ENCODE results near the gene ZBTB16.

Gene ZBTB16

GRCh38 chr11:114250180-114250579 is 190.7 kb downstream of the ZBTB16 start:
- H3K27me3 ChIP-seq (replicated peaks; ENCODE audit: insufficient read depth, low read length), result no peaks in the 10 kb centered on the region
- no peak overlapping the region for H3K9ac ChIP-seq (ENCODE audit: low read length)
- DNase-seq, result no peak
- H3K79me2 ChIP-seq (ENCODE audit: low read length), result no peaks in the 10 kb centered on the region
- no peak overlapping the region for H3K27ac ChIP-seq (ENCODE audit: low read length)
- no peak overlapping the region for H2AFZ ChIP-seq (ENCODE audit: low read length)
- no peaks in the 10 kb centered on the region for H3F3A ChIP-seq (ENCODE audit: insufficient read depth, low read length)
- no peak overlapping the region for H3K4me3 ChIP-seq (ENCODE audit: low read length)
- no peaks in the 10 kb centered on the region for H3K9me3 ChIP-seq (replicated peaks; ENCODE audit: insufficient read depth, low read length)
- H3K36me3 ChIP-seq (replicated peaks; ENCODE audit: insufficient read depth, low read length), result no peaks in the 10 kb centered on the region
- H3K4me1 ChIP-seq (ENCODE audit: low read length), result no peaks in the 10 kb centered on the region
- no peaks in the 10 kb centered on the region for H4K20me1 ChIP-seq (ENCODE audit: insufficient read depth, low read length)
- no peak overlapping the region for H3K4me2 ChIP-seq (ENCODE audit: low read depth, low read length)
- TF ChIP-seq, protein P1, sequence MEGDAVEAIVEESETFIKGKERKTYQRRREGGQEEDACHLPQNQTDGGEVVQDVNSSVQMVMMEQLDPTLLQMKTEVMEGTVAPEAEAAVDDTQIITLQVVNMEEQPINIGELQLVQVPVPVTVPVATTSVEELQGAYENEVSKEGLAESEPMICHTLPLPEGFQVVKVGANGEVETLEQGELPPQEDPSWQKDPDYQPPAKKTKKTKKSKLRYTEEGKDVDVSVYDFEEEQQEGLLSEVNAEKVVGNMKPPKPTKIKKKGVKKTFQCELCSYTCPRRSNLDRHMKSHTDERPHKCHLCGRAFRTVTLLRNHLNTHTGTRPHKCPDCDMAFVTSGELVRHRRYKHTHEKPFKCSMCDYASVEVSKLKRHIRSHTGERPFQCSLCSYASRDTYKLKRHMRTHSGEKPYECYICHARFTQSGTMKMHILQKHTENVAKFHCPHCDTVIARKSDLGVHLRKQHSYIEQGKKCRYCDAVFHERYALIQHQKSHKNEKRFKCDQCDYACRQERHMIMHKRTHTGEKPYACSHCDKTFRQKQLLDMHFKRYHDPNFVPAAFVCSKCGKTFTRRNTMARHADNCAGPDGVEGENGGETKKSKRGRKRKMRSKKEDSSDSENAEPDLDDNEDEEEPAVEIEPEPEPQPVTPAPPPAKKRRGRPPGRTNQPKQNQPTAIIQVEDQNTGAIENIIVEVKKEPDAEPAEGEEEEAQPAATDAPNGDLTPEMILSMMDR (IDR thresholded peaks at IDR 0.05; ENCODE audit: low read length), result no peak
- TF ChIP-seq EZH2phosphoT487 (IDR thresholded peaks at IDR 0.05; ENCODE audit: low read length) (no peak), EZH2 (optimal IDR thresholded peaks at IDR 0.05; ENCODE audit: low read depth, low read length) (no peak)
- no peaks in the 10 kb centered on the region for H3K9me2 ChIP-seq (replicated peaks; ENCODE audit: insufficient read depth, low read length)

GRCh38 chr11:114250993-114251814 is 191.7 kb downstream of the ZBTB16 start:
- Histone ChIP-seq H3K4me3 (ENCODE audit: low read length) (no peak overlapping the region), H4K20me1 (ENCODE audit: insufficient read depth, low read length) (no peaks in the 10 kb centered on the region), H3F3A (ENCODE audit: insufficient read depth, low read length) (no peaks in the 10 kb centered on the region), H3K36me3 (replicated peaks; ENCODE audit: insufficient read depth, low read length) (no peaks in the 10 kb centered on the region), H2AFZ (ENCODE audit: low read length) (no peak overlapping the region), H3K27ac (ENCODE audit: low read length) (no peak overlapping the region), H3K79me2 (ENCODE audit: low read length) (no peaks in the 10 kb centered on the region), H3K9me2 (replicated peaks; ENCODE audit: insufficient read depth, low read length) (no peaks in the 10 kb centered on the region), H3K4me2 (ENCODE audit: low read depth, low read length) (no peak overlapping the region), H3K4me1 (ENCODE audit: low read length) (no peaks in the 10 kb centered on the region), H3K27me3 (replicated peaks; ENCODE audit: insufficient read depth, low read length) (no peaks in the 10 kb centered on the region), H3K9me3 (replicated peaks; ENCODE audit: insufficient read depth, low read length) (no peaks in the 10 kb centered on the region), H3K9ac (ENCODE audit: low read length) (no peak overlapping the region)
- DNase-seq, result no peak
- TF ChIP-seq, protein P1 (IDR thresholded peaks at IDR 0.05; ENCODE audit: low read length), result no peak
- TF ChIP-seq EZH2phosphoT487 (IDR thresholded peaks at IDR 0.05; ENCODE audit: low read length), result no peak
- no peak for TF ChIP-seq EZH2 (optimal IDR thresholded peaks at IDR 0.05; ENCODE audit: low read depth, low read length)

DNA sequence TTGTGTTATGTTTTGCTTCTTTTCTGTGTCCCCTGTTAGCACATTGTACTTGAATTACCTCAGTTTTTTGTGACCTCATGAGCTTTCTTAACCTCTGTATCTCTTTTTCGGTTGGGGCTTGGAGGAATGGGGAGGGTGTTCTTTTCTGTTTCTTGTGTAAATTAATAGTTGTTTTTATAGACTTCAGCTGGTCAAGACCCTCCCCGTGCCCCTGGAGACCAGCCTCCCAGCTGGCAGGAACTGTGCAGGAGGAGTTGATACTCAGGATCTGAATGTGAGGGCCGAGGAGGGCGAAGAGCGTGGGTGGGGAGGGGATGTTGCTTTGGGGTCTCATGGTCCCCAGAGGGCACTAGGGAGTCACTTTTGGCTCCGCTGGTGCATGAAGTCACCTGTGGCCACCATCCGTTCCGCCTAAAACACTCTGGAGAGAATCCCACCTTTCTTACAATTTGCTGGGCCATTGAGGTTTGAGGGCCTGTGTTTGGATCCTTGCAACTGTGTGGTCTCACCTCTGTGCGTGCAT is 192.4 kb downstream of the ZBTB16 start:
- Histone ChIP-seq H3K9ac (ENCODE audit: low read length) (no peak overlapping the region), H3K9me3 (replicated peaks; ENCODE audit: insufficient read depth, low read length) (no peaks in the 10 kb centered on the region), H3K9me2 (replicated peaks; ENCODE audit: insufficient read depth, low read length) (no peaks in the 10 kb centered on the region), H3K27me3 (replicated peaks; ENCODE audit: insufficient read depth, low read length) (no peaks in the 10 kb centered on the region), H2AFZ (ENCODE audit: low read length) (no peak overlapping the region), H3K4me3 (ENCODE audit: low read length) (no peak overlapping the region), H3K4me2 (ENCODE audit: low read depth, low read length) (no peak overlapping the region), H3K4me1 (ENCODE audit: low read length) (no peaks in the 10 kb centered on the region), H3F3A (ENCODE audit: insufficient read depth, low read length) (no peaks in the 10 kb centered on the region), H3K79me2 (ENCODE audit: low read length) (no peaks in the 10 kb centered on the region), H3K27ac (ENCODE audit: low read length) (no peak overlapping the region), H4K20me1 (ENCODE audit: insufficient read depth, low read length) (no peaks in the 10 kb centered on the region), H3K36me3 (replicated peaks; ENCODE audit: insufficient read depth, low read length) (no peaks in the 10 kb centered on the region)
- DNase-seq, result no peak
- TF ChIP-seq EZH2 (optimal IDR thresholded peaks at IDR 0.05; ENCODE audit: low read depth, low read length) (no peak), EZH2phosphoT487 (IDR thresholded peaks at IDR 0.05; ENCODE audit: low read length) (no peak)
- TF ChIP-seq, protein P1 (IDR thresholded peaks at IDR 0.05; ENCODE audit: low read length), result no peak

Data from MM.1S (cell line).